ENCODE results near the gene TMED10.
A peak's percentile ranks its signal among the peaks of the same experiment; 100 is the strongest.

The TMED10 gene

DNA sequence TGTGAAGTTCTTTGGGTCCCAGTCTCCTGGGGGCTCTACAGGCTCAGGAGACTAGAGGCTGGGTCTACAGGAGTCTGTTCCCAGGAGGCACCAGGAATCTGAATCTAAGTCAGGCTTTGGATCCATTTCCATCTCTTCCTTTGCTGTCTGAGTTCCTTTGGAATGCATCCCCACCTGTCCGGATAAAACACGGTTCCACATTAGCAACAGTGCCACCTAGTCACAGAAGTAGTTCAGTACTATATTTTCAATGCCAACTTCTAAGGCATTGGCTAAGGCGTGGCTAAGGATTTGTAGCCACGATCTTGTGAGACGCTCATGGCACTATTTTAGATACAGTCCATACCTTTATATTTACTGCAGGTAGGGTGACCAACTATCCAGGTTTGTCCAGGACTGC lies 91.9 kb downstream of the TMED10 start:
- peak; percentile 40 for DNase-seq (ENCODE audit: low spot score)

DNA sequence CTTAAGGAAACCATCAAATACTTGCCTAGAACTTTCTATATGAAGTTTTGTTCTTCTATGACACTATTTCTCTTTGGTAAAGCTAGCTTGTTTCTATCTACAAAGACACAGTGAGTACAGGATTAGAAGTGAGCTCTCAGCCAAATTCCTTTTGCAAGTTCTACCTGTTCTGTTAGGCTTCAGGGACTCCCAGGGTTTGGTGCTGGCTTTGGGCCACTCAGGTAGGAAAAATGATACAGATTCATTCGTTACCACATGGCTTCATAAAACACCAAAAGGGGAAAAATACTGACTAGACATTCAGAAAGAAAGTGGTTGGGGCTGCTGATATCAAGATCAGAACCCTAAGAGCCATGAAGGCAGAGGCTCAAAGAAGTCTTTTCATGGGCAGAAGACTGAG lies 93.1 kb downstream of the TMED10 start:
- DNase-seq (ENCODE audit: low spot score) = no peak

DNA sequence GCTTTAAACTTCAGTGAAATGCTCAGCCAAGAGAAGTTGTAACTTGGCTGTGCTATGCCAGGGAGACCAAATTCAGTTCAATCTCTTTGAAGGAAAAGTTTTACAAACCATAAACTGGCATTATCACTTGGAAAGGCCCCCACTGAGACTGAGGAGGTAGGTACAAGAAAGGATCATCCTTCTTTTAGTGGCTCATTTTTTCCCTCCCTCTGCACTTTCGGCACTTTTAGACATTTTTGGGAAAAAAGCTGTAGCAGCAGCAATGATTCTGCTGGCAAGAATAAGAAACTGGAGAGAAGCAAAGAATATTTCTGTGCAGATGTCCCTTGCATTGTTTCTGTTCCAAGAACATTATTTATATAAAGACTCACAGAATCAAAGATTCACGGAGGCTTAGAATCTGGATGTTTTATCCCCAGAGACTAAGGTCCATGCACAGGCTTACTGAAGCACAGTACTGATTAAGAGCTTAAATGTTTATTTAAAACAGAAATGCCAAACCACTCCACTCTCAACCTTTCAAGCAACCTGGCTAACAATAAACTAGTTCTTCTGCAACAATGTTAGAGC lies 94.7 kb downstream of the TMED10 start:
- no peak for DNase-seq (ENCODE audit: low spot score)

All from kidney tubule cell (primary cell).